WTC11 (cell line): ENCODE results near the gene FCHSD2. TPM values are rescaled to one million over a fixed set of nuclear protein-coding genes. Genes with fewer than 3 reads are reported as not detected.
A peak's percentile ranks its signal among the peaks of the same experiment; 100 is the strongest.

Experiments used
- ATAC-seq: fragments of 200-7000 bp; cut with Tn5 transposase; 2 replicates; pipeline ENCODE4 v1.10.0; 2021; ENCODE audit warnings: mild to moderate bottlenecking, moderate library complexity
- CTCF ChIA-PET: fragments of 300-600 bp; sonication (Branson Sonifier 250); formaldehyde crosslinking; loops from one replicate; lab custom pipeline; 2021; ENCODE audit warnings: antibody characterized with exemption; lab: Charles Lee
- POLR2A ChIA-PET: fragments of 350-600 bp; sonication (Branson Sonifier 250); formaldehyde crosslinking; loops from one replicate; lab custom pipeline; 2021; ENCODE audit warnings: antibody characterized with exemption; lab: Charles Lee
- DNase-seq: peaks from one replicate; pipeline ENCODE4 v3.0.0; 2021; ENCODE audit warnings: low spot score
- H3K27ac Mint-ChIP-seq: 2 replicates; pipeline ENCODE4 v1.8.0; 2021; ENCODE audit warnings: mixed read lengths
- H3K27me3 Mint-ChIP-seq: 2 replicates; pipeline ENCODE4 v1.8.0; 2021; ENCODE audit warnings: low read depth, mild to moderate bottlenecking, moderate library complexity, mixed read lengths
- H3K36me3 Mint-ChIP-seq: 2 replicates; pipeline ENCODE4 v1.8.0; 2021; ENCODE audit warnings: mixed read lengths
- H3K4me1 Mint-ChIP-seq: 2 replicates; pipeline ENCODE4 v1.8.0; 2022; ENCODE audit warnings: mixed read lengths
- H3K4me3 Mint-ChIP-seq: 2 replicates; pipeline ENCODE4 v1.8.0; 2021; ENCODE audit warnings: mild to moderate bottlenecking, moderate library complexity, mixed read lengths
- H3K9me3 Mint-ChIP-seq: 2 replicates; pipeline ENCODE4 v1.8.0; 2021; ENCODE audit warnings: mixed read lengths
- ATF1 ChIP-seq: sonication (generic); formaldehyde crosslinking; IDR thresholded peaks from 2 replicates; pipeline ENCODE4 v1.8.1; 2023; ENCODE audit warnings: mild to moderate bottlenecking, moderate library complexity, missing genetic modification reagents
- CBFB ChIP-seq: sonication (generic); formaldehyde crosslinking; IDR thresholded peaks from 2 replicates; pipeline ENCODE4 v1.8.1; 2022; ENCODE audit warnings: mild to moderate bottlenecking, low read depth, missing genetic modification reagents
- CREM ChIP-seq: sonication (generic); formaldehyde crosslinking; IDR thresholded peaks from 2 replicates; pipeline ENCODE4 v1.8.1; 2022; ENCODE audit warnings: mild to moderate bottlenecking, missing genetic modification reagents, moderate library complexity
- ETV6 ChIP-seq: sonication (generic); formaldehyde crosslinking; IDR thresholded peaks from 2 replicates; pipeline ENCODE4 v1.8.1; 2022; ENCODE audit warnings: mild to moderate bottlenecking, missing genetic modification reagents
- FOXJ3 ChIP-seq: sonication (generic); formaldehyde crosslinking; IDR thresholded peaks from 2 replicates; pipeline ENCODE4 v1.9.0; 2021; ENCODE audit warnings: missing genetic modification reagents, mild to moderate bottlenecking, borderline replicate concordance
- FOXP1 ChIP-seq: sonication (generic); formaldehyde crosslinking; IDR thresholded peaks from 2 replicates; pipeline ENCODE4 v1.8.0; 2022; ENCODE audit warnings: missing genetic modification reagents, mild to moderate bottlenecking, moderate library complexity, borderline replicate concordance
- KAT7 ChIP-seq: sonication (generic); formaldehyde crosslinking; IDR thresholded peaks from 2 replicates; pipeline ENCODE4 v1.8.1; 2023; ENCODE audit warnings: missing genetic modification reagents, mild to moderate bottlenecking, borderline replicate concordance
- NFATC4 ChIP-seq: fragments of 250-450 bp; sonication (Bioruptor Pico); IDR thresholded peaks from 2 replicates; pipeline ENCODE4 v1.9.0; 2021; ENCODE audit warnings: mild to moderate bottlenecking
- SMAD3 ChIP-seq: sonication (generic); formaldehyde crosslinking; IDR thresholded peaks from 2 replicates; pipeline ENCODE4 v1.8.0; 2022; ENCODE audit warnings: missing genetic modification reagents, mild to moderate bottlenecking, borderline replicate concordance
- ZNF219 ChIP-seq: sonication (generic); formaldehyde crosslinking; IDR thresholded peaks from 2 replicates; pipeline ENCODE4 v1.8.0; 2023; ENCODE audit warnings: missing genetic modification reagents, mild to moderate bottlenecking, borderline replicate concordance
- ZNF263 ChIP-seq: sonication (generic); formaldehyde crosslinking; IDR thresholded peaks from 2 replicates; pipeline ENCODE4 v1.8.1; 2022; ENCODE audit warnings: low read depth, mild to moderate bottlenecking, moderate library complexity, missing genetic modification reagents
- ZNF317 ChIP-seq: sonication (generic); formaldehyde crosslinking; IDR thresholded peaks from 2 replicates; pipeline ENCODE4 v1.8.1; 2023; ENCODE audit warnings: low read depth, mild to moderate bottlenecking, moderate library complexity, missing genetic modification reagents, borderline replicate concordance
- ZNF416 ChIP-seq: fragments of 250-450 bp; sonication (Bioruptor Pico); IDR thresholded peaks from 2 replicates; pipeline ENCODE4 v1.9.0; 2021; ENCODE audit warnings: mild to moderate bottlenecking, inconsistent platforms
- total RNA-seq: library from RNA; stranded (reverse); gene quantifications from 3 replicates; pipeline ENCODE4 v1.2.3, GENCODE V29; 2021
- TF ChIP-seq, protein P1 (sequence below): sonication (generic); formaldehyde crosslinking; IDR thresholded peaks from 2 replicates; pipeline ENCODE4 v1.8.0; 2022; ENCODE audit warnings: mild to moderate bottlenecking, missing genetic modification reagents
- TF ChIP-seq, protein P2 (sequence below): sonication (generic); formaldehyde crosslinking; IDR thresholded peaks from 2 replicates; pipeline ENCODE4 v1.8.1; 2022; ENCODE audit warnings: mild to moderate bottlenecking, missing genetic modification reagents, moderate library complexity, borderline replicate concordance
- TF ChIP-seq, protein P3 (sequence below): sonication (generic); formaldehyde crosslinking; IDR thresholded peaks from 2 replicates; pipeline ENCODE4 v1.8.1; 2023; ENCODE audit warnings: mild to moderate bottlenecking, missing genetic modification reagents, moderate library complexity
- TF ChIP-seq, protein P4 (sequence below): sonication (generic); formaldehyde crosslinking; conservative IDR thresholded peaks from 2 replicates; pipeline ENCODE4 v1.8.1; 2022; ENCODE audit warnings: mild to moderate bottlenecking, missing genetic modification reagents
- TF ChIP-seq, protein P5 (sequence below): sonication (generic); formaldehyde crosslinking; conservative IDR thresholded peaks from 2 replicates; pipeline ENCODE4 v1.8.1; 2023; ENCODE audit warnings: mild to moderate bottlenecking, low read depth, missing genetic modification reagents, moderate library complexity
- TF ChIP-seq, protein P6 (sequence below): sonication (generic); formaldehyde crosslinking; IDR thresholded peaks from 2 replicates; pipeline ENCODE4 v1.8.0; 2023; ENCODE audit warnings: mild to moderate bottlenecking, missing genetic modification reagents
- TF ChIP-seq, protein P7 (sequence below): fragments of 250-450 bp; sonication (Bioruptor Pico); IDR thresholded peaks from 2 replicates; pipeline ENCODE4 v2.1.2; 2022; ENCODE audit warnings: mild to moderate bottlenecking, moderate library complexity

FCHSD2 gene
- total RNA-seq, 1 experiment from 2014 or later = 10.1 TPM

DNA sequence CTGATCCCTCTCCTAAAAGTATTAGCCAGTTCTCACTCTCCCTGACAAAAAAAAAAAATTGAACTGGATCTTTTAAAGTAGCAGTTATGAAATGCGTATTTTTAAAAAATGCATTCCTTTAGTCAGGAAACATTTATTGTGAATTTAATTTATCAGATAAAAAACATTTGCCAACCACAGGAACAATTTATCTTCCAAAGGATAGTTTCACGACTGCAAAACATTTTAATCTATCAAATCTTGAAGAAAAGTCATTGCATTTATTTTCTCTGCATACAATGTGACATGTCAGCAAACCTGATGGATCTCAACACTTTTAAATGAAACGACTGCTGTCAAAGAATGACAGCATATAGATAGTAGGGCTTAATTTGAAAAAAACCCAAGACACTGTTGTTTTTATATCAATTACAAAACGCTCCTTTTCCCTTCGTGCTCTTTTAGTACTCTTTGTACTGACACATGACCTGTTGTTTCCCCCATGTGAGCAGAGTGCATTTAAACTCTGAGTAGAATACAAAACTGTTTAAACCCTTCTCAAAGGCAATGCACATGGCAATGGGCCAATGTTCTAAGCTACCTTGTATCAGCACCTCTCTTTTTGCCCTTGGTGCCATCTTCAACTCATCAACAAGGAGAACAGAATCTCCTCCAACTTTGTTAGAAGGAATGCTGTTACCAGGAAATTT lies 220.9 kb downstream of the FCHSD2 start:
- Mint-ChIP-seq H3K9me3 (no peaks in the 10 kb centered on the region), H3K27me3 (no peaks in the 10 kb centered on the region), H3K4me3 (no peak overlapping the region), H3K36me3 (no peaks in the 10 kb centered on the region), H3K27ac (peak overlapping the region; percentile 73; the same call in 1 of the 2 replicates), H3K4me1 (no peaks in the 10 kb centered on the region)
- ATAC-seq (no peak), DNase-seq (no peak)
- TF ChIP-seq KAT7 (no peak), ETV6 (CRISPR knock-in tag) (no peak), NFATC4 (CRISPR knock-in tag) (no peak), CREM (CRISPR knock-in tag) (no peak), FOXP1 (CRISPR knock-in tag) (no peak), CBFB (CRISPR knock-in tag) (no peak), ZNF219 (CRISPR knock-in tag) (no peak), ATF1 (CRISPR knock-in tag) (no peak), ZNF416 (CRISPR knock-in tag) (no peak)
- TF ChIP-seq, protein P1, sequence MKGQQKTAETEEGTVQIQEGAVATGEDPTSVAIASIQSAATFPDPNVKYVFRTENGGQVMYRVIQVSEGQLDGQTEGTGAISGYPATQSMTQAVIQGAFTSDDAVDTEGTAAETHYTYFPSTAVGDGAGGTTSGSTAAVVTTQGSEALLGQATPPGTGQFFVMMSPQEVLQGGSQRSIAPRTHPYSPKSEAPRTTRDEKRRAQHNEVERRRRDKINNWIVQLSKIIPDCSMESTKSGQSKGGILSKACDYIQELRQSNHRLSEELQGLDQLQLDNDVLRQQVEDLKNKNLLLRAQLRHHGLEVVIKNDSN (CRISPR knock-in tag) = no peak
- TF ChIP-seq, protein P2, sequence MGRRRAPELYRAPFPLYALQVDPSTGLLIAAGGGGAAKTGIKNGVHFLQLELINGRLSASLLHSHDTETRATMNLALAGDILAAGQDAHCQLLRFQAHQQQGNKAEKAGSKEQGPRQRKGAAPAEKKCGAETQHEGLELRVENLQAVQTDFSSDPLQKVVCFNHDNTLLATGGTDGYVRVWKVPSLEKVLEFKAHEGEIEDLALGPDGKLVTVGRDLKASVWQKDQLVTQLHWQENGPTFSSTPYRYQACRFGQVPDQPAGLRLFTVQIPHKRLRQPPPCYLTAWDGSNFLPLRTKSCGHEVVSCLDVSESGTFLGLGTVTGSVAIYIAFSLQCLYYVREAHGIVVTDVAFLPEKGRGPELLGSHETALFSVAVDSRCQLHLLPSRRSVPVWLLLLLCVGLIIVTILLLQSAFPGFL (CRISPR knock-in tag) = no peak
- TF ChIP-seq, protein P3, sequence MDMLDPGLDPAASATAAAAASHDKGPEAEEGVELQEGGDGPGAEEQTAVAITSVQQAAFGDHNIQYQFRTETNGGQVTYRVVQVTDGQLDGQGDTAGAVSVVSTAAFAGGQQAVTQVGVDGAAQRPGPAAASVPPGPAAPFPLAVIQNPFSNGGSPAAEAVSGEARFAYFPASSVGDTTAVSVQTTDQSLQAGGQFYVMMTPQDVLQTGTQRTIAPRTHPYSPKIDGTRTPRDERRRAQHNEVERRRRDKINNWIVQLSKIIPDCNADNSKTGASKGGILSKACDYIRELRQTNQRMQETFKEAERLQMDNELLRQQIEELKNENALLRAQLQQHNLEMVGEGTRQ (CRISPR knock-in tag) = no peak
- TF ChIP-seq, protein P4, sequence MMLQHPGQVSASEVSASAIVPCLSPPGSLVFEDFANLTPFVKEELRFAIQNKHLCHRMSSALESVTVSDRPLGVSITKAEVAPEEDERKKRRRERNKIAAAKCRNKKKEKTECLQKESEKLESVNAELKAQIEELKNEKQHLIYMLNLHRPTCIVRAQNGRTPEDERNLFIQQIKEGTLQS = no peak
- TF ChIP-seq, protein P5, sequence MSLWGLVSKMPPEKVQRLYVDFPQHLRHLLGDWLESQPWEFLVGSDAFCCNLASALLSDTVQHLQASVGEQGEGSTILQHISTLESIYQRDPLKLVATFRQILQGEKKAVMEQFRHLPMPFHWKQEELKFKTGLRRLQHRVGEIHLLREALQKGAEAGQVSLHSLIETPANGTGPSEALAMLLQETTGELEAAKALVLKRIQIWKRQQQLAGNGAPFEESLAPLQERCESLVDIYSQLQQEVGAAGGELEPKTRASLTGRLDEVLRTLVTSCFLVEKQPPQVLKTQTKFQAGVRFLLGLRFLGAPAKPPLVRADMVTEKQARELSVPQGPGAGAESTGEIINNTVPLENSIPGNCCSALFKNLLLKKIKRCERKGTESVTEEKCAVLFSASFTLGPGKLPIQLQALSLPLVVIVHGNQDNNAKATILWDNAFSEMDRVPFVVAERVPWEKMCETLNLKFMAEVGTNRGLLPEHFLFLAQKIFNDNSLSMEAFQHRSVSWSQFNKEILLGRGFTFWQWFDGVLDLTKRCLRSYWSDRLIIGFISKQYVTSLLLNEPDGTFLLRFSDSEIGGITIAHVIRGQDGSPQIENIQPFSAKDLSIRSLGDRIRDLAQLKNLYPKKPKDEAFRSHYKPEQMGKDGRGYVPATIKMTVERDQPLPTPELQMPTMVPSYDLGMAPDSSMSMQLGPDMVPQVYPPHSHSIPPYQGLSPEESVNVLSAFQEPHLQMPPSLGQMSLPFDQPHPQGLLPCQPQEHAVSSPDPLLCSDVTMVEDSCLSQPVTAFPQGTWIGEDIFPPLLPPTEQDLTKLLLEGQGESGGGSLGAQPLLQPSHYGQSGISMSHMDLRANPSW = no peak
- POLR2A ChIA-PET = no interaction called here
- CTCF ChIA-PET = no interaction called here

DNA sequence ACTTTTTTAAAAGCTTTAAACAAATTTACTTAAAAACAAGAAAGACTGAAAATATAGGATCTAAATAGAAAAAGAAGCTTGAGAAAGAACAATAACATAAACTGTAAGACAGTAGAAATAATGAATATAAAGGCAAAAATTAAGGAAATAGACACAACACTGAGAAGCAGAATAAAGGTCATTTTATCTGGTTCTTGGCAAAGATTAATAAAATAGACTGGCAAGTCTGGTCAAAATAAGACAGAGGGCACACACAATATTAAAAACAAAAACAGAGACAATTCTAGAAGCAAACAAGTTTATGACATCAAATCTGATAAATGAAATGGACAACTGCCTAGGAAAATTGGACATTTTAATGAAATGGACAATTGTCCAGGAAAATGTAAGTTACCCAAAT lies 222.1 kb downstream of the FCHSD2 start:
- Mint-ChIP-seq H3K4me1 (no peaks in the 10 kb centered on the region), H3K9me3 (no peaks in the 10 kb centered on the region), H3K27ac (no peak overlapping the region), H3K4me3 (no peak overlapping the region), H3K36me3 (no peaks in the 10 kb centered on the region), H3K27me3 (no peaks in the 10 kb centered on the region)
- no peak for DNase-seq
- ATAC-seq = no peak
- ChIA-PET CTCF (no interaction called here), POLR2A (no interaction called here)
- TF ChIP-seq ZNF317 (no peak), SMAD3 (CRISPR knock-in tag) (no peak), ZNF263 (CRISPR knock-in tag) (no peak), FOXJ3 (CRISPR knock-in tag) (no peak)
- TF ChIP-seq, protein P6, sequence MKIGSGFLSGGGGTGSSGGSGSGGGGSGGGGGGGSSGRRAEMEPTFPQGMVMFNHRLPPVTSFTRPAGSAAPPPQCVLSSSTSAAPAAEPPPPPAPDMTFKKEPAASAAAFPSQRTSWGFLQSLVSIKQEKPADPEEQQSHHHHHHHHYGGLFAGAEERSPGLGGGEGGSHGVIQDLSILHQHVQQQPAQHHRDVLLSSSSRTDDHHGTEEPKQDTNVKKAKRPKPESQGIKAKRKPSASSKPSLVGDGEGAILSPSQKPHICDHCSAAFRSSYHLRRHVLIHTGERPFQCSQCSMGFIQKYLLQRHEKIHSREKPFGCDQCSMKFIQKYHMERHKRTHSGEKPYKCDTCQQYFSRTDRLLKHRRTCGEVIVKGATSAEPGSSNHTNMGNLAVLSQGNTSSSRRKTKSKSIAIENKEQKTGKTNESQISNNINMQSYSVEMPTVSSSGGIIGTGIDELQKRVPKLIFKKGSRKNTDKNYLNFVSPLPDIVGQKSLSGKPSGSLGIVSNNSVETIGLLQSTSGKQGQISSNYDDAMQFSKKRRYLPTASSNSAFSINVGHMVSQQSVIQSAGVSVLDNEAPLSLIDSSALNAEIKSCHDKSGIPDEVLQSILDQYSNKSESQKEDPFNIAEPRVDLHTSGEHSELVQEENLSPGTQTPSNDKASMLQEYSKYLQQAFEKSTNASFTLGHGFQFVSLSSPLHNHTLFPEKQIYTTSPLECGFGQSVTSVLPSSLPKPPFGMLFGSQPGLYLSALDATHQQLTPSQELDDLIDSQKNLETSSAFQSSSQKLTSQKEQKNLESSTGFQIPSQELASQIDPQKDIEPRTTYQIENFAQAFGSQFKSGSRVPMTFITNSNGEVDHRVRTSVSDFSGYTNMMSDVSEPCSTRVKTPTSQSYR (CRISPR knock-in tag) = no peak
- TF ChIP-seq, protein P7, sequence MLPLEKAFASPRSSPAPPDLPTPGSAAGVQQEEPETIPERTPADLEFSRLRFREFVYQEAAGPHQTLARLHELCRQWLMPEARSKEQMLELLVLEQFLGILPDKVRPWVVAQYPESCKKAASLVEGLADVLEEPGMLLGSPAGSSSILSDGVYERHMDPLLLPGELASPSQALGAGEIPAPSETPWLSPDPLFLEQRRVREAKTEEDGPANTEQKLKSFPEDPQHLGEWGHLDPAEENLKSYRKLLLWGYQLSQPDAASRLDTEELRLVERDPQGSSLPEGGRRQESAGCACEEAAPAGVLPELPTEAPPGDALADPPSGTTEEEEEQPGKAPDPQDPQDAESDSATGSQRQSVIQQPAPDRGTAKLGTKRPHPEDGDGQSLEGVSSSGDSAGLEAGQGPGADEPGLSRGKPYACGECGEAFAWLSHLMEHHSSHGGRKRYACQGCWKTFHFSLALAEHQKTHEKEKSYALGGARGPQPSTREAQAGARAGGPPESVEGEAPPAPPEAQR (CRISPR knock-in tag) = no peak
- TF ChIP-seq, protein P5 = no peak
